HepG2 (cell line): Measurements from ENCODE around the gene SEPTIN10. TPM values are rescaled to one million over a fixed set of nuclear protein-coding genes. Genes with fewer than 3 reads are reported as not detected.

Experiments used
- ATAC-seq: fragments of 200-7000 bp; cut with Tn5 transposase; 3 replicates; pipeline ENCODE4 v1.9.1; 2020; ENCODE audit warnings: mild to moderate bottlenecking, moderate library complexity
- BruUV-seq: library from RNA; stranded (reverse); fragments of 400-500 nt; replicated peaks from 2 replicates; lab custom pipeline; 2021; lab: Mats Ljungman, UMichigan
- CTCF ChIA-PET: fragments of 300-600 bp; formaldehyde crosslinking; extraction: SDS; loops from one replicate; lab custom pipeline; 2021; ENCODE audit warnings: low total read pairs, inconsistent platforms, low intra/inter-chr PET ratio; lab: Yijun Ruan, JAX
- POLR2A ChIA-PET: fragments of 350-600 bp; sonication (Branson Sonifier 250); formaldehyde crosslinking; loops from one replicate; lab custom pipeline; 2020; ENCODE audit warnings: antibody characterized with exemption, inconsistent platforms; lab: Yijun Ruan, JAX
- DNase-seq: peaks from one replicate; pipeline ENCODE4 v3.0.0-alpha.2; 2015; ENCODE audit warnings: low spot score
- FAIRE-seq: peaks from 3 replicates; lab custom pipeline; 2011; peaks lifted over from hg19 to GRCh38; lab: Jason Lieb, UNC
- H2AFZ ChIP-seq: one replicate; pipeline ENCODE4 v1.6.1; 2011; ENCODE audit warnings: low read length, inconsistent platforms
- H3K27ac ChIP-seq: fragments of 300-600 bp; 3 replicates; pipeline ENCODE4 v1.8.0; 2011; ENCODE audit warnings: mixed run types, mild to moderate bottlenecking, mixed read lengths, low read length, inconsistent platforms; ENCODE audit not compliant: insufficient read depth; ENCODE audit errors: extremely low read length
- H3K27me3 ChIP-seq, 2 experiments: fragments of 200-600 bp in 1 of 2; 2 replicates in 1 of 2; 3 replicates in 1 of 2; pipeline versions ENCODE4 v1.6.0 to v1.8.0; 2011; ENCODE audit warnings: low read length in 2 of 2, mild to moderate bottlenecking in 2 of 2, moderate library complexity in 2 of 2, inconsistent platforms in 1 of 2; ENCODE audit not compliant: insufficient read depth in 2 of 2, control insufficient read depth in 1 of 2
- H3K36me3 ChIP-seq, 2 experiments: fragments of 200-600 bp in 1 of 2; replicated peaks in 1 of 2; 2 replicates in 1 of 2; 3 replicates in 1 of 2; pipeline versions ENCODE4 v1.5.1 to v1.8.0; 2011; ENCODE audit warnings: low read length in 2 of 2, inconsistent platforms in 1 of 2; ENCODE audit not compliant: insufficient read depth in 2 of 2, control insufficient read depth in 1 of 2
- H3K4me1 ChIP-seq: 2 replicates; pipeline ENCODE4 v1.5.1; 2012; ENCODE audit warnings: low read length, inconsistent platforms; ENCODE audit not compliant: insufficient read depth
- H3K4me2 ChIP-seq: 2 replicates; pipeline ENCODE4 v1.6.0; 2011; ENCODE audit warnings: low read depth, low read length, inconsistent platforms
- H3K4me3 ChIP-seq, 3 experiments: fragments of 200-600 bp in 1 of 3; sonication (generic), shearing (Covaris generic) in 1 of 3; replicated peaks in 1 of 3; 2 replicates each; pipeline ENCODE4 v1.5.1; 2011 to 2016; ENCODE audit warnings: low read length in 3 of 3, inconsistent platforms in 2 of 3, low read depth in 2 of 3, mild to moderate bottlenecking in 2 of 3, control low read depth in 1 of 3, mixed read lengths in 1 of 3; ENCODE audit not compliant: insufficient read depth in 1 of 3
- H3K79me2 ChIP-seq: one replicate; pipeline ENCODE4 v1.6.1; 2011; ENCODE audit warnings: low read length, inconsistent platforms; ENCODE audit not compliant: insufficient read depth
- H3K9ac ChIP-seq: 2 replicates; pipeline ENCODE4 v1.6.0; 2011; ENCODE audit warnings: mild to moderate bottlenecking, low read depth, low read length, inconsistent platforms; ENCODE audit not compliant: insufficient read depth
- H3K9me3 ChIP-seq: 2 replicates; pipeline ENCODE4 v1.5.1; 2012; ENCODE audit warnings: mild to moderate bottlenecking, low read length
- H4K20me1 ChIP-seq: 2 replicates; pipeline ENCODE4 v1.6.0; 2011; ENCODE audit warnings: inconsistent platforms, mild to moderate bottlenecking, low read length, moderate library complexity; ENCODE audit not compliant: insufficient read depth
- DRAP1 ChIP-seq: IDR thresholded peaks from 2 replicates; pipeline ENCODE4 v1.6.1; 2016; ENCODE audit warnings: missing genetic modification reagents, missing compliant biosample characterization
- FOXA3 ChIP-seq: IDR thresholded peaks from 2 replicates; pipeline ENCODE4 v1.6.1; 2016; ENCODE audit warnings: missing genetic modification reagents, missing compliant biosample characterization
- FUBP1 ChIP-seq: sonication (generic); formaldehyde crosslinking; IDR thresholded peaks from 2 replicates; pipeline ENCODE4 v1.5.1; 2020; ENCODE audit warnings: missing genetic modification reagents, mild to moderate bottlenecking, borderline replicate concordance
- HMGXB4 ChIP-seq, 2 experiments: sonication (generic) in 1 of 2; formaldehyde crosslinking in 1 of 2; IDR thresholded peaks; 2 replicates each; pipeline versions ENCODE4 v1.4.0 to v1.6.1; 2018 to 2020; ENCODE audit warnings: missing genetic modification reagents in 2 of 2, borderline replicate concordance in 1 of 2, low read depth in 1 of 2, mild to moderate bottlenecking in 1 of 2, missing biosample characterization in 1 of 2
- LRRFIP1 ChIP-seq: sonication (generic); formaldehyde crosslinking; conservative IDR thresholded peaks from 2 replicates; pipeline ENCODE4 v1.4.0; 2020; ENCODE audit warnings: missing genetic modification reagents
- PREB ChIP-seq: sonication (generic); formaldehyde crosslinking; IDR thresholded peaks from 2 replicates; pipeline ENCODE4 v1.4.0; 2020; ENCODE audit warnings: missing genetic modification reagents
- RARG ChIP-seq: sonication (generic); formaldehyde crosslinking; IDR thresholded peaks from 2 replicates; pipeline ENCODE4 v1.4.0; 2020; ENCODE audit warnings: low read depth, mild to moderate bottlenecking, missing genetic modification reagents
- SETDB1 ChIP-seq: sonication (generic); formaldehyde crosslinking; IDR thresholded peaks from 2 replicates; pipeline ENCODE4 v1.5.1; 2020; ENCODE audit warnings: missing genetic modification reagents, mild to moderate bottlenecking, borderline replicate concordance
- THAP11 ChIP-seq: IDR thresholded peaks from 2 replicates; pipeline ENCODE4 v1.6.1; 2016; ENCODE audit warnings: missing biosample characterization, missing genetic modification reagents
- ZNF451 ChIP-seq: sonication (generic); formaldehyde crosslinking; IDR thresholded peaks from 2 replicates; pipeline ENCODE4 v1.5.0; 2020; ENCODE audit warnings: mild to moderate bottlenecking, missing genetic modification reagents
- ZNF549 ChIP-seq: sonication (generic); formaldehyde crosslinking; IDR thresholded peaks from 2 replicates; pipeline ENCODE4 v1.5.0; 2020; ENCODE audit warnings: missing genetic modification reagents
- ZNF766 ChIP-seq: sonication (generic); formaldehyde crosslinking; IDR thresholded peaks from 2 replicates; pipeline ENCODE4 v1.5.0; 2020; ENCODE audit warnings: missing genetic modification reagents, borderline replicate concordance
- WGBS: methylation state at CpG from one replicate; pipeline ENCODE4 v1.1.6; 2017; ENCODE audit warnings: low lambda C conversion rate; 5-methylcytosine and 5-hydroxymethylcytosine counted together
- in situ Hi-C: cut with HindIII; loops from 2 replicates; pipeline ENCODE4 v1.10.0; 2017; ENCODE audit warnings: low pct_unique_long_range_greater_than_20kb; ENCODE audit not compliant: extremely low pct_ligation_motif_present
- intact Hi-C: fragments of 100-400 bp; cut with micrococcal nuclease; formaldehyde crosslinking; loops from one replicate; pipeline ENCODE4 v1.10.0; 2022; ENCODE audit not compliant: unreplicated experiment
- polyA plus RNA-seq, 8 experiments: library from polyadenylated mRNA; depleted of rRNA in 3 of 8; stranded (reverse) in 7 of 8; unstranded in 1 of 8; fragments of >200 nt; fragmentation: Illumina TruSeq in 4 of 8; extraction: Trizol in 4 of 8; gene quantifications; 2 replicates each; pipeline versions ENCODE4 v1.2.1 to v1.2.3, GENCODE V29; 2011 to 2016; ENCODE audit warnings: low read depth in 4 of 8, missing spikeins in 1 of 8, mixed read lengths in 1 of 8; ENCODE audit not compliant: insufficient read depth in 1 of 8
- total RNA-seq, 5 experiments: library from RNA; depleted of rRNA; stranded (reverse); fragments of >200 nt; fragmentation: Illumina TruSeq; extraction: Trizol; gene quantifications; 2 replicates each; pipeline ENCODE4 v1.2.3, GENCODE V29; 2016; ENCODE audit warnings: low read depth in 1 of 5

SEPTIN10 gene
- total and polyA plus RNA-seq, 2 of the 13 experiments (the other 11 are each of a cell fraction or from before 2014, with no cell fraction given): 45.8 to 67.5 TPM

- Histone ChIP-seq H3K9ac (no peak overlapping the region), H3K27ac (no peak overlapping the region), H2AFZ (no peak overlapping the region), H3K27me3 (no peaks in the 10 kb centered on the region), H3K4me2 (no peak overlapping the region), H3K4me1 (peaks cover 62% of the 10 kb centered on the region), H3K36me3 (no peaks in the 10 kb centered on the region), H3K4me3 (no peak overlapping the region), H3K9me3 (no peaks in the 10 kb centered on the region), H3K79me2 (no peaks in the 10 kb centered on the region), H4K20me1 (no peaks in the 10 kb centered on the region)
- no peak for FAIRE-seq
- POLR2A ChIA-PET: interaction anchor here (1.4 to 2.6 kb wide), 2 partner anchors 9 to 40 kb away, joined by 7 to 25 read pairs; partner anchors contain the start of genes SEPTIN10 and SOWAHC
- CTCF ChIA-PET: no interaction called here
- no peak for DNase-seq
- in situ Hi-C loops: no loop called here
- no TSS peak for BruUV-seq
- WGBS: 86% methylated on average over 8 of the region's 8 CpGs
- intact Hi-C loops: no loop called here
- ATAC-seq: no peak
- TF ChIP-seq ZNF451 (no peak), DRAP1 (CRISPR knock-in tag) (no peak), ZNF549 (CRISPR knock-in tag) (no peak), ZNF766 (CRISPR knock-in tag) (no peak), FOXA3 (CRISPR knock-in tag) (no peak), SETDB1 (CRISPR knock-in tag) (0 out of 2 replicates have a peak, but pooled peaks have one; percentile 9), PREB (CRISPR knock-in tag) (no peak), HMGXB4 (CRISPR knock-in tag; IDR thresholded peaks at IDR 0.05; ENCODE audit: borderline replicate concordance in 1 of 2, low read depth in 1 of 2) (0 out of 4 replicates have a peak, but pooled peaks of 1 of the 2 experiments have one; percentile 34), LRRFIP1 (CRISPR knock-in tag) (no peak), FUBP1 (no peak), RARG (CRISPR knock-in tag) (no peak), THAP11 (no peak)
These were observed 40.7 kb upstream of the SEPTIN10 start for GRCh38 chr2:109654326-109655050.
